Prostate gland (tissue), 2 donors: ENCODE data around the gene AKT3. TPM values are rescaled to one million over a fixed set of nuclear protein-coding genes. Genes with fewer than 3 reads are reported as not detected.

Experiments used
- DNase-seq: peaks from one replicate; pipeline ENCODE4 v3.0.0-alpha.2; 2019; ENCODE audit warnings: low spot score
- H3K27ac ChIP-seq, 2 donors: fragments of 200-600 bp; sonication (generic); 2 replicates each; pipeline ENCODE4 v1.5.1; 2017 to 2019
- H3K27me3 ChIP-seq: fragments of 200-600 bp; sonication (generic); replicated peaks from 2 replicates; pipeline ENCODE4 v1.5.1; 2019; ENCODE audit not compliant: insufficient read depth
- H3K36me3 ChIP-seq, 2 donors: fragments of 200-600 bp; sonication (generic); 1 replicate in 1 of 2; 2 replicates in 1 of 2; pipeline versions ENCODE4 v1.5.1 to v1.8.1; 2017 to 2019
- H3K4me1 ChIP-seq: fragments of 200-600 bp; sonication (generic); replicated peaks from 2 replicates; pipeline ENCODE4 v1.5.1; 2019
- H3K4me3 ChIP-seq, 2 donors: fragments of 200-600 bp; sonication (generic); 2 replicates each; pipeline ENCODE4 v1.5.1; 2017 to 2019
- H3K9me3 ChIP-seq: fragments of 200-600 bp; sonication (generic); 2 replicates; pipeline ENCODE4 v1.5.1; 2017
- POLR2A ChIP-seq: fragments of 450-650 bp; IDR thresholded peaks from one replicate; pipeline ENCODE4 v1.6.1; 2016; ENCODE audit warnings: antibody characterized with exemption, mild to moderate bottlenecking
- POLR2AphosphoS5 ChIP-seq: sonication (generic); formaldehyde crosslinking; IDR thresholded peaks from one replicate; pipeline ENCODE4 v1.6.1; 2017; ENCODE audit warnings: antibody characterized with exemption
- WGBS: methylation state at CpG from one replicate; pipeline ENCODE4 v1.1.5; 2018; 5-methylcytosine and 5-hydroxymethylcytosine counted together
- intact Hi-C: fragments of 100-400 bp; cut with DNase I; formaldehyde crosslinking; loops from one replicate; pipeline ENCODE4 v1.14.2; 2022
- total RNA-seq, 2 donors: library from RNA; depleted of rRNA; stranded (reverse); fragments of >200 nt; gene quantifications; one replicate each; pipeline ENCODE4 v1.1.0, GENCODE V29; 2016
- TF ChIP-seq, protein P1 (sequence below), 4 experiments: fragments of 200-600 bp in 2 of 4; fragments of 450-650 bp in 2 of 4; sonication (generic) in 2 of 4; IDR thresholded peaks; 1 replicate in 3 of 4; 2 replicates in 1 of 4; pipeline ENCODE4 v1.5.1; 2016 to 2019; ENCODE audit warnings: antibody characterized with exemption in 4 of 4, mild to moderate bottlenecking in 2 of 4, moderate library complexity in 2 of 4

AKT3 gene
- total RNA-seq, 2 donors from 2014 or later: 40.7 to 62.7 TPM

DNA sequence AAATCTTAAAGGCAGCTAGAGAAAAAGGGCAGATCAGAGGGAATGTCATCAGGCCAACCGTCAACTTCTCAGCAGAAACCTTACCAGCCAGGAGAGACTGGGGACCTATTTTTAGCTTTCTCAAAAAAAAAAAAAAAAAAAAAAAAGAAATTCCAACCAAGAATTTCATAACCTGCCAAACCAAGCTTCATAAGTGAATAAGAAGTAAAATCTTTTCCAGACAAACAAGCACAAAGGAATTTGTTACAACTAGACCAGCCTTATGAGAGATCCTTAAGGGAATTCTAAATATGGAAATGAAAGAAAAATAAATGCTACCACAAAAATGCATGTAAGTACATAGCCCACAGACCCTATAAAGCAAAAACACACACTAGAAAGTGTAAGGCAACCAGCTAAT is 267.7 kb downstream of the AKT3 start:
- intact Hi-C loops: no loop called here
- no peak overlapping the region for H3K4me3 ChIP-seq
- H3K9me3 ChIP-seq: no peaks in the 10 kb centered on the region
- TF ChIP-seq POLR2A (no peak), POLR2AphosphoS5 (no peak)
- TF ChIP-seq, protein P1, sequence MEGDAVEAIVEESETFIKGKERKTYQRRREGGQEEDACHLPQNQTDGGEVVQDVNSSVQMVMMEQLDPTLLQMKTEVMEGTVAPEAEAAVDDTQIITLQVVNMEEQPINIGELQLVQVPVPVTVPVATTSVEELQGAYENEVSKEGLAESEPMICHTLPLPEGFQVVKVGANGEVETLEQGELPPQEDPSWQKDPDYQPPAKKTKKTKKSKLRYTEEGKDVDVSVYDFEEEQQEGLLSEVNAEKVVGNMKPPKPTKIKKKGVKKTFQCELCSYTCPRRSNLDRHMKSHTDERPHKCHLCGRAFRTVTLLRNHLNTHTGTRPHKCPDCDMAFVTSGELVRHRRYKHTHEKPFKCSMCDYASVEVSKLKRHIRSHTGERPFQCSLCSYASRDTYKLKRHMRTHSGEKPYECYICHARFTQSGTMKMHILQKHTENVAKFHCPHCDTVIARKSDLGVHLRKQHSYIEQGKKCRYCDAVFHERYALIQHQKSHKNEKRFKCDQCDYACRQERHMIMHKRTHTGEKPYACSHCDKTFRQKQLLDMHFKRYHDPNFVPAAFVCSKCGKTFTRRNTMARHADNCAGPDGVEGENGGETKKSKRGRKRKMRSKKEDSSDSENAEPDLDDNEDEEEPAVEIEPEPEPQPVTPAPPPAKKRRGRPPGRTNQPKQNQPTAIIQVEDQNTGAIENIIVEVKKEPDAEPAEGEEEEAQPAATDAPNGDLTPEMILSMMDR (IDR thresholded peaks at IDR 0.05): no peak
- H3K4me1 ChIP-seq: no peaks in the 10 kb centered on the region
- H3K36me3 ChIP-seq: no peaks in the 10 kb centered on the region
- 94% methylated on average over 1 of the region's 1 CpG for WGBS
- no peak for DNase-seq
- H3K27ac ChIP-seq: no peak overlapping the region
- H3K27me3 ChIP-seq: no peaks in the 10 kb centered on the region

- intact Hi-C loops: no loop called here
- Histone ChIP-seq H3K9me3 (no peaks in the 10 kb centered on the region), H3K27ac (no peak overlapping the region), H3K4me1 (no peaks in the 10 kb centered on the region), H3K4me3 (no peak overlapping the region), H3K36me3 (no peaks in the 10 kb centered on the region), H3K27me3 (no peaks in the 10 kb centered on the region)
- TF ChIP-seq POLR2A: no peak
- TF ChIP-seq, protein P1 (IDR thresholded peaks at IDR 0.05): no peak
- no peak for TF ChIP-seq POLR2AphosphoS5
- 100% methylated on average over 1 of the region's 1 CpG for WGBS
- no peak for DNase-seq
These were observed 269.1 kb downstream of the AKT3 start for GRCh38 chr1:243580984-243581383.

GRCh38 chr1:243580072-243580471 is 270.0 kb downstream of the AKT3 start:
- Histone ChIP-seq H3K36me3 (no peaks in the 10 kb centered on the region), H3K27ac (no peak overlapping the region), H3K27me3 (no peaks in the 10 kb centered on the region), H3K4me3 (no peak overlapping the region), H3K4me1 (no peaks in the 10 kb centered on the region), H3K9me3 (no peaks in the 10 kb centered on the region)
- intact Hi-C loops: no loop called here
- WGBS: 70% methylated on average over 5 of the region's 5 CpGs
- no peak for TF ChIP-seq POLR2A
- TF ChIP-seq, protein P1 (IDR thresholded peaks at IDR 0.05): no peak
- TF ChIP-seq POLR2AphosphoS5: no peak
- DNase-seq: no peak

- H3K27ac ChIP-seq: no peak overlapping the region
- H3K4me3 ChIP-seq: no peak overlapping the region
- no peak for DNase-seq
- WGBS: 87% methylated on average over 2 of the region's 2 CpGs
- H3K36me3 ChIP-seq: no peaks in the 10 kb centered on the region
- H3K9me3 ChIP-seq: no peaks in the 10 kb centered on the region
- TF ChIP-seq POLR2A: no peak
- no peak for TF ChIP-seq POLR2AphosphoS5
- TF ChIP-seq, protein P1 (IDR thresholded peaks at IDR 0.05): no peak
- H3K27me3 ChIP-seq: no peaks in the 10 kb centered on the region
- intact Hi-C loops: no loop called here
- no peaks in the 10 kb centered on the region for H3K4me1 ChIP-seq
These were observed 275.0 kb downstream of the AKT3 start for GRCh38 chr1:243575070-243575469.

- Histone ChIP-seq H3K36me3 (no peaks in the 10 kb centered on the region), H3K4me3 (no peak overlapping the region), H3K27ac (no peak overlapping the region), H3K4me1 (no peaks in the 10 kb centered on the region), H3K27me3 (no peaks in the 10 kb centered on the region), H3K9me3 (no peaks in the 10 kb centered on the region)
- WGBS: 94% methylated on average over 7 of the region's 7 CpGs
- intact Hi-C loops: no loop called here
- no peak for TF ChIP-seq POLR2A
- TF ChIP-seq, protein P1 (IDR thresholded peaks at IDR 0.05): no peak
- no peak for TF ChIP-seq POLR2AphosphoS5
- DNase-seq: no peak
These were observed 277.1 kb downstream of the AKT3 start for GRCh38 chr1:243572940-243573339.
